ENCODE results near the gene NDC1.

DNA sequence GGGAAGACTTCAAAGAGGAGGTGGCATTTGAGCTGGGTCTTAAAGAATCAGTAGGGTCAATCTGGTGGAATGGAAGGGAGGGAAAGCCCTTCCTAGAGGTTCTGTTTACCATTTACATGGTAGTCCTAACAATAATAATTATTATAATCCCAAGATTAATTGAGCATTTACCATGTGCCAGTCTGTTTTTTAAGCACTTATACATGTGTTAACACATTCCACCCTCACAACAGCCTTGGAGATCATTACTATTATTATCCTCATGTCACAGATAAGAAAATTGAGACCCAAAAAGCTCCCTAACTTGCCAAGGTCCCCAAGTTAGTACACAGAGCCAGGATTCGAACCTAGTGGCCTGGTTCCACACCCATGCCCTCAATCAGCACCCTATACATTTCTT, 109.9 kb downstream of the NDC1 start:
- TF ChIP-seq, protein P1, sequence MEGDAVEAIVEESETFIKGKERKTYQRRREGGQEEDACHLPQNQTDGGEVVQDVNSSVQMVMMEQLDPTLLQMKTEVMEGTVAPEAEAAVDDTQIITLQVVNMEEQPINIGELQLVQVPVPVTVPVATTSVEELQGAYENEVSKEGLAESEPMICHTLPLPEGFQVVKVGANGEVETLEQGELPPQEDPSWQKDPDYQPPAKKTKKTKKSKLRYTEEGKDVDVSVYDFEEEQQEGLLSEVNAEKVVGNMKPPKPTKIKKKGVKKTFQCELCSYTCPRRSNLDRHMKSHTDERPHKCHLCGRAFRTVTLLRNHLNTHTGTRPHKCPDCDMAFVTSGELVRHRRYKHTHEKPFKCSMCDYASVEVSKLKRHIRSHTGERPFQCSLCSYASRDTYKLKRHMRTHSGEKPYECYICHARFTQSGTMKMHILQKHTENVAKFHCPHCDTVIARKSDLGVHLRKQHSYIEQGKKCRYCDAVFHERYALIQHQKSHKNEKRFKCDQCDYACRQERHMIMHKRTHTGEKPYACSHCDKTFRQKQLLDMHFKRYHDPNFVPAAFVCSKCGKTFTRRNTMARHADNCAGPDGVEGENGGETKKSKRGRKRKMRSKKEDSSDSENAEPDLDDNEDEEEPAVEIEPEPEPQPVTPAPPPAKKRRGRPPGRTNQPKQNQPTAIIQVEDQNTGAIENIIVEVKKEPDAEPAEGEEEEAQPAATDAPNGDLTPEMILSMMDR (IDR thresholded peaks at IDR 0.05) = no peak
- no peak for TF ChIP-seq POLR2A (IDR thresholded peaks at IDR 0.05)
